GM12864 (cell line): Measurements from ENCODE around the gene FRK.
A peak's percentile ranks its signal among the peaks of the same experiment; 100 is the strongest.
"Not testable (repeated sequence)": the region's sequence is repeated elsewhere in the genome, so short reads cannot be mapped to it uniquely, and the experiment has no call there.

Source experiments
- DNase-seq: peaks from one replicate; pipeline ENCODE4 v3.0.0-alpha.2; 2011; ENCODE audit warnings: low read depth
- H3K4me3 ChIP-seq: 2 replicates; pipeline ENCODE4 v1.5.1; 2011; ENCODE audit warnings: mild to moderate bottlenecking, low read depth, low read length, control low read depth
- CTCF ChIP-seq: IDR thresholded peaks from 2 replicates; pipeline ENCODE4 v1.5.1; 2011; ENCODE audit warnings: low read depth, mild to moderate bottlenecking, moderate library complexity, low read length, control low read depth, inconsistent platforms; ENCODE audit errors: missing control alignments

Gene FRK

GRCh38 chr6:115891750-115892149 is 168.9 kb downstream of the FRK start:
- no peak for TF ChIP-seq CTCF
- no peak overlapping the region for H3K4me3 ChIP-seq
- DNase-seq: no peak

GRCh38 chr6:115891111-115891669 is 169.5 kb downstream of the FRK start:
- DNase-seq: peak; percentile 43
- no peak overlapping the region for H3K4me3 ChIP-seq
- no peak for TF ChIP-seq CTCF

- no peak for TF ChIP-seq CTCF
- DNase-seq: no peak
- no peak overlapping the region for H3K4me3 ChIP-seq
These were observed 170.5 kb downstream of the FRK start for GRCh38 chr6:115890238-115890637.

- not testable (repeated sequence) for DNase-seq, H3K4me3 ChIP-seq
These were observed 171.8 kb downstream of the FRK start for GRCh38 chr6:115888687-115889470.

- no peak for DNase-seq
- H3K4me3 ChIP-seq: no peak overlapping the region
- TF ChIP-seq CTCF: no peak
These were observed 172.8 kb downstream of the FRK start for GRCh38 chr6:115887891-115888290.

- no peak overlapping the region for H3K4me3 ChIP-seq
- TF ChIP-seq CTCF: no peak
- no peak for DNase-seq
These were observed 174.9 kb downstream of the FRK start for GRCh38 chr6:115885636-115886366.

GRCh38 chr6:115882771-115883170 is 177.9 kb downstream of the FRK start:
- TF ChIP-seq CTCF: no peak

More at GRCh38 chr6:115882771-115883170, 177.9 kb downstream of the FRK start:
- no peak overlapping the region for H3K4me3 ChIP-seq
- DNase-seq: no peak
